Measurements from ENCODE around the gene BMPR1A.

- no peak for TF ChIP-seq CTCF (optimal IDR thresholded peaks at IDR 0.05 in 1 of 3, IDR thresholded peaks at IDR 0.05 in 1 of 3, conservative IDR thresholded peaks at IDR 0.05 in 1 of 3; ENCODE audit: extremely low read depth in 1 of 3, insufficient read depth in 2 of 3, low read length in 3 of 3)
- TF ChIP-seq EZH2 (IDR thresholded peaks at IDR 0.05; ENCODE audit: low read length) = no peak
These were observed 28.6 kb downstream of the BMPR1A start for GRCh38 chr10:86785037-86785436.
